Astrocyte (in vitro differentiated cells and primary cell): ENCODE measurements around the gene C1QTNF12. TPM values are rescaled to one million over a fixed set of nuclear protein-coding genes. Genes with fewer than 3 reads are reported as not detected.

Source experiments
- DNase-seq: peaks from one replicate; pipeline ENCODE4 v3.0.0-alpha.2; 2010; ENCODE audit warnings: low read depth
- FAIRE-seq: peaks from 2 replicates; lab custom pipeline; 2011; peaks lifted over from hg19 to GRCh38; lab: Jason Lieb, UNC
- H2AFZ ChIP-seq: 2 replicates; pipeline ENCODE4 v1.6.0; 2012; ENCODE audit warnings: low read depth, low read length, inconsistent platforms
- H3K27ac ChIP-seq: 2 replicates; pipeline ENCODE4 v1.5.1; 2011; ENCODE audit warnings: low read depth, low read length, inconsistent platforms
- H3K27me3 ChIP-seq: 2 replicates; pipeline ENCODE4 v1.6.0; 2011; ENCODE audit warnings: low read length, inconsistent platforms; ENCODE audit not compliant: insufficient read depth
- H3K36me3 ChIP-seq: 2 replicates; pipeline ENCODE4 v1.5.1; 2011; ENCODE audit warnings: low read length, inconsistent platforms; ENCODE audit not compliant: insufficient read depth
- H3K4me1 ChIP-seq: 2 replicates; pipeline ENCODE4 v1.5.1; 2011; ENCODE audit warnings: low read length, inconsistent platforms; ENCODE audit not compliant: insufficient read depth
- H3K4me2 ChIP-seq: 2 replicates; pipeline ENCODE4 v1.6.0; 2012; ENCODE audit warnings: low read length, inconsistent platforms
- H3K4me3 ChIP-seq: 2 replicates; pipeline ENCODE4 v1.5.1; 2011; ENCODE audit warnings: low read depth, mild to moderate bottlenecking, low read length, inconsistent platforms; ENCODE audit not compliant: insufficient read depth
- H3K79me2 ChIP-seq: 2 replicates; pipeline ENCODE4 v1.6.0; 2012; ENCODE audit warnings: mild to moderate bottlenecking, low read length, inconsistent platforms; ENCODE audit not compliant: insufficient read depth
- H3K9ac ChIP-seq: 2 replicates; pipeline ENCODE4 v1.6.0; 2012; ENCODE audit warnings: mild to moderate bottlenecking, low read length, inconsistent platforms
- H3K9me3 ChIP-seq: 2 replicates; pipeline ENCODE4 v1.5.1; 2012; ENCODE audit warnings: low read depth, mild to moderate bottlenecking, low read length, inconsistent platforms; ENCODE audit not compliant: insufficient read depth
- H4K20me1 ChIP-seq: 2 replicates; pipeline ENCODE4 v1.6.0; 2012; ENCODE audit warnings: low read length, inconsistent platforms; ENCODE audit not compliant: insufficient read depth
- H3K27ac Mint-ChIP-seq: one replicate; pipeline ENCODE4 v1.8.0; 2021; ENCODE audit warnings: mild to moderate bottlenecking, mixed read lengths; ENCODE audit not compliant: unreplicated experiment
- H3K27me3 Mint-ChIP-seq: one replicate; pipeline ENCODE4 v1.8.0; 2021; ENCODE audit warnings: low read depth, mixed read lengths; ENCODE audit not compliant: unreplicated experiment
- H3K36me3 Mint-ChIP-seq: one replicate; pipeline ENCODE4 v1.8.0; 2021; ENCODE audit warnings: low read depth, mixed read lengths; ENCODE audit not compliant: unreplicated experiment
- H3K4me1 Mint-ChIP-seq: one replicate; pipeline ENCODE4 v1.8.0; 2021; ENCODE audit warnings: low read depth, mixed read lengths; ENCODE audit not compliant: unreplicated experiment
- H3K4me3 Mint-ChIP-seq: one replicate; pipeline ENCODE4 v1.8.0; 2021; ENCODE audit warnings: mild to moderate bottlenecking, moderate library complexity, mixed read lengths; ENCODE audit not compliant: unreplicated experiment
- H3K9me3 Mint-ChIP-seq: one replicate; pipeline ENCODE4 v1.8.0; 2021; ENCODE audit warnings: mild to moderate bottlenecking, mixed read lengths; ENCODE audit not compliant: unreplicated experiment
- EZH2 ChIP-seq: IDR thresholded peaks from 2 replicates; pipeline ENCODE4 v1.6.1; 2012; ENCODE audit warnings: mild to moderate bottlenecking, low read length, inconsistent platforms; ENCODE audit not compliant: insufficient read depth
- total RNA-seq: library from RNA; stranded (reverse); gene quantifications from 2 replicates; pipeline ENCODE4 v1.2.1, GENCODE V29; 2021
- TF ChIP-seq, protein P1 (sequence below): IDR thresholded peaks from 2 replicates; pipeline ENCODE4 v1.5.1; 2011; ENCODE audit warnings: low read depth, mild to moderate bottlenecking, inconsistent platforms, low read length, moderate library complexity; ENCODE audit not compliant: insufficient read depth

C1QTNF12 gene
- total RNA-seq, 1 donor from 2014 or later, result 3.9 TPM

GRCh38 chr1:1204425-1204920 is 42.0 kb downstream of the C1QTNF12 start:
- TF ChIP-seq, protein P1, sequence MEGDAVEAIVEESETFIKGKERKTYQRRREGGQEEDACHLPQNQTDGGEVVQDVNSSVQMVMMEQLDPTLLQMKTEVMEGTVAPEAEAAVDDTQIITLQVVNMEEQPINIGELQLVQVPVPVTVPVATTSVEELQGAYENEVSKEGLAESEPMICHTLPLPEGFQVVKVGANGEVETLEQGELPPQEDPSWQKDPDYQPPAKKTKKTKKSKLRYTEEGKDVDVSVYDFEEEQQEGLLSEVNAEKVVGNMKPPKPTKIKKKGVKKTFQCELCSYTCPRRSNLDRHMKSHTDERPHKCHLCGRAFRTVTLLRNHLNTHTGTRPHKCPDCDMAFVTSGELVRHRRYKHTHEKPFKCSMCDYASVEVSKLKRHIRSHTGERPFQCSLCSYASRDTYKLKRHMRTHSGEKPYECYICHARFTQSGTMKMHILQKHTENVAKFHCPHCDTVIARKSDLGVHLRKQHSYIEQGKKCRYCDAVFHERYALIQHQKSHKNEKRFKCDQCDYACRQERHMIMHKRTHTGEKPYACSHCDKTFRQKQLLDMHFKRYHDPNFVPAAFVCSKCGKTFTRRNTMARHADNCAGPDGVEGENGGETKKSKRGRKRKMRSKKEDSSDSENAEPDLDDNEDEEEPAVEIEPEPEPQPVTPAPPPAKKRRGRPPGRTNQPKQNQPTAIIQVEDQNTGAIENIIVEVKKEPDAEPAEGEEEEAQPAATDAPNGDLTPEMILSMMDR, result no peak
- no peak for TF ChIP-seq EZH2
- Histone ChIP-seq H3K27ac (no peak overlapping the region), H3K9ac (no peak overlapping the region), H3K4me1 (peaks cover 27% of the 10 kb centered on the region), H3K4me2 (no peak overlapping the region), H3K36me3 (no peaks in the 10 kb centered on the region), H4K20me1 (no peaks in the 10 kb centered on the region), H3K4me3 (no peak overlapping the region), H3K9me3 (no peaks in the 10 kb centered on the region), H3K27me3 (peaks cover 3% of the 10 kb centered on the region), H3K79me2 (no peaks in the 10 kb centered on the region), H2AFZ (no peak overlapping the region)
- peaks cover 5% of the 10 kb centered on the region for H3K4me1 Mint-ChIP-seq
- H3K36me3 Mint-ChIP-seq, result no peaks in the 10 kb centered on the region
- H3K27me3 Mint-ChIP-seq, result peaks cover 6% of the 10 kb centered on the region
- no peak overlapping the region for H3K27ac Mint-ChIP-seq
- no peak overlapping the region for H3K4me3 Mint-ChIP-seq
- FAIRE-seq, result no peak
- no peaks in the 10 kb centered on the region for H3K9me3 Mint-ChIP-seq
- no peak for DNase-seq

- Histone ChIP-seq H3K9me3 (no peaks in the 10 kb centered on the region), H3K4me1 (peaks cover 22% of the 10 kb centered on the region), H3K4me2 (no peak overlapping the region), H3K9ac (no peak overlapping the region), H3K27ac (no peak overlapping the region), H3K4me3 (no peak overlapping the region), H3K36me3 (no peaks in the 10 kb centered on the region), H4K20me1 (no peaks in the 10 kb centered on the region), H2AFZ (no peak overlapping the region), H3K79me2 (no peaks in the 10 kb centered on the region), H3K27me3 (peaks cover 3% of the 10 kb centered on the region)
- no peak for FAIRE-seq
- Mint-ChIP-seq H3K27me3 (peaks cover 6% of the 10 kb centered on the region), H3K27ac (no peak overlapping the region), H3K4me1 (peaks cover 3% of the 10 kb centered on the region), H3K36me3 (no peaks in the 10 kb centered on the region), H3K4me3 (no peak overlapping the region), H3K9me3 (no peaks in the 10 kb centered on the region)
- no peak for TF ChIP-seq EZH2
- TF ChIP-seq, protein P1, result no peak
- DNase-seq, result no peak
These were observed 42.7 kb downstream of the C1QTNF12 start for GRCh38 chr1:1203561-1204424.
